Gastrocnemius medialis (tissue), 4 donors: ENCODE measurements around the gene TAS1R2.

ENCODE experiments used
- POLR2A ChIP-seq, 2 donors: fragments of 450-650 bp; IDR thresholded peaks; one replicate each; pipeline ENCODE4 v1.6.1; 2017; ENCODE audit warnings: antibody characterized with exemption in 2 of 2, mild to moderate bottlenecking in 2 of 2, moderate library complexity in 2 of 2
- TF ChIP-seq, protein P1 (sequence below), 5 experiments: fragments of 450-650 bp in 3 of 5; fragments of 200-600 bp in 2 of 5; sonication (generic) in 2 of 5; IDR thresholded peaks in 4 of 5; conservative IDR thresholded peaks in 1 of 5; 1 replicate in 4 of 5; 2 replicates in 1 of 5; pipeline ENCODE4 v1.5.1; 2016 to 2019; ENCODE audit warnings: antibody characterized with exemption in 5 of 5, mild to moderate bottlenecking in 3 of 5, moderate library complexity in 3 of 5

DNA sequence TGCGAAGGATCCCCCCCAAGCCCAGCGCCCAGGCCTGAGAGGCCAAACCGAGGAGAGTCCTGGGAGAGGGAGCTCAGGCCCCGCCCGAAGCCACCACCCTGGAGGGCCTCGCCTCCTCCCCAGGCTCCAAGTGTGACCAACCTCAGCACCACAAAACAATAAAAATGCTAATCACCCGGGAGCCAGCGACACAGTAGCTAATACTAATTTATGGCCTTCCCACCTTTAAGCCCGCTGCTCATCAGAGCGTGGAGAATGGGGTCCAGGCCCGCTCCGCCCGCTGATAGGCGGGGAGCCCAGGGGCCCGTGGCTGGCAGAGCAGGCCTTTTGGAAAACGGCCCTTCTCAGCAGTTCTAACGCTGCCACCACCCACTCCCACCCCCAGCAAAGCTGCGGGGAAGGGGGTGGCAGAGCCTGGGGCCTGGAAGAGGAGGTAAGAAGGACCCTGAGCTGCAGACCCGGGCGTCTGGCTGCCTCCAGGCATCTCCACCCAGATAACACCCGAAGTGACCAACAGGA, 20.4 kb upstream of the TAS1R2 start:
- TF ChIP-seq, protein P1, sequence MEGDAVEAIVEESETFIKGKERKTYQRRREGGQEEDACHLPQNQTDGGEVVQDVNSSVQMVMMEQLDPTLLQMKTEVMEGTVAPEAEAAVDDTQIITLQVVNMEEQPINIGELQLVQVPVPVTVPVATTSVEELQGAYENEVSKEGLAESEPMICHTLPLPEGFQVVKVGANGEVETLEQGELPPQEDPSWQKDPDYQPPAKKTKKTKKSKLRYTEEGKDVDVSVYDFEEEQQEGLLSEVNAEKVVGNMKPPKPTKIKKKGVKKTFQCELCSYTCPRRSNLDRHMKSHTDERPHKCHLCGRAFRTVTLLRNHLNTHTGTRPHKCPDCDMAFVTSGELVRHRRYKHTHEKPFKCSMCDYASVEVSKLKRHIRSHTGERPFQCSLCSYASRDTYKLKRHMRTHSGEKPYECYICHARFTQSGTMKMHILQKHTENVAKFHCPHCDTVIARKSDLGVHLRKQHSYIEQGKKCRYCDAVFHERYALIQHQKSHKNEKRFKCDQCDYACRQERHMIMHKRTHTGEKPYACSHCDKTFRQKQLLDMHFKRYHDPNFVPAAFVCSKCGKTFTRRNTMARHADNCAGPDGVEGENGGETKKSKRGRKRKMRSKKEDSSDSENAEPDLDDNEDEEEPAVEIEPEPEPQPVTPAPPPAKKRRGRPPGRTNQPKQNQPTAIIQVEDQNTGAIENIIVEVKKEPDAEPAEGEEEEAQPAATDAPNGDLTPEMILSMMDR (IDR thresholded peaks at IDR 0.05 in 4 of 5, conservative IDR thresholded peaks at IDR 0.05 in 1 of 5) = no peak
- no peak for TF ChIP-seq POLR2A (IDR thresholded peaks at IDR 0.05)
